GM18867 (cell line): ENCODE data around the gene MPO.
A peak's percentile ranks its signal among the peaks of the same experiment; 100 is the strongest.

ENCODE experiments used
- ATAC-seq: cut with Tn5 transposase; IDR thresholded peaks from one replicate; pipeline ENCODE4 v1.9.1; 2021; ENCODE audit warnings: mild to moderate bottlenecking, moderate library complexity; ENCODE audit not compliant: unreplicated experiment

Gene MPO

DNA sequence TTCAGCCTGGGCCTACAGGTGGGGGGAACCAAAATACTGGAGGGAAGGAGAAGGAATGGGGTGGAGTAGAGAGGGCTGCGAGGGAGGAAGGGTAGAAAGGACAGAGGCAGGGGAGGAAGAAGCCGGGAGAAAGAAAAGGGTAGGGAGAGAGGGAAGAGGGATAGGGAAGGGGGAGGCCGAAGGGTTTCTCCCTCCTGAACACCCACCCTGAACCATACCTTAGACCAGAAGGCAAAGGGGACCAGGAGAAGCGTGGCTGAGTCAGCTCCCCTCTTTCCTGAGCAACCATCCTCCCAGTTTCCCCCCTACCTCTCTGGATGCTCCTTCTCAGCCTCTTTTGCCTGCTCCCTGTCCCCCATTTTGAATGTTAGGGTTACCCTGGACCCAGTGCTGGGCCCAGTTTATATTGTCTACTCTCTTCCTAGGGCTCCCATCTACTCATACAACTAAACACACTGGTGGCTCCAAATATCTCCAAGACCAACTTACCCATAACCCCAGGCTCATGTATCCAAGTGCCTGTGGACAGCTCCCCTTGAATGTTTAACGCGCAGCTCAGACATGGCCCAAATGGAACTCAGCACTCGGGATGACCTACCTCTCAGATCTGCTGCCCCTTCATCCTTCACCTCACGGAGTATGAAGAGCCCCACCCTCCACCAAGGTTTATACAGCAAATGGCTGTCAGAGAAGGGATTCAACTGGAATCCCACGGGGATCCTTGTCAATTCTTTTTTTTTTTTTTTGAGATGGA is 40.0 kb upstream of the MPO start:
- no peak for ATAC-seq

DNA sequence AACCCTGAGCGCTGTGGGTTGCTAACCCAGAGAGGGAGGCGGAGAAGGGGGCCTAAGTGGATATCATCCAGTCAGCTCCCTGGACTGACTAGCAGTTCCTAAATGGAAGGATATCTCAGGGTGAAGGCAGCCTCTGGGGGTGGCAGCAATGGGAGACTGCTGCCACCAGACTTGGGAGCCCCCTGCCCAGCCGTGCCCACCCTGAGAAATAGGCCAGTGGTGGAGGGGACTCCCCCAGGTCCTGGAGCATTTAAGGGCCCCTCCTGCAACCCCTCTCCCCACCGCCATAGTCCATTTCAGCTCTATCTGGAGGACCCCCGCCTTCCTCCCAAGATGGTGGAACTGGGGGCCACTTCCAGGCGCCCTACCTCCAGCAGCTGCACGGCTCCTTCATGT is 39.4 kb upstream of the MPO start:
- no peak for ATAC-seq

DNA sequence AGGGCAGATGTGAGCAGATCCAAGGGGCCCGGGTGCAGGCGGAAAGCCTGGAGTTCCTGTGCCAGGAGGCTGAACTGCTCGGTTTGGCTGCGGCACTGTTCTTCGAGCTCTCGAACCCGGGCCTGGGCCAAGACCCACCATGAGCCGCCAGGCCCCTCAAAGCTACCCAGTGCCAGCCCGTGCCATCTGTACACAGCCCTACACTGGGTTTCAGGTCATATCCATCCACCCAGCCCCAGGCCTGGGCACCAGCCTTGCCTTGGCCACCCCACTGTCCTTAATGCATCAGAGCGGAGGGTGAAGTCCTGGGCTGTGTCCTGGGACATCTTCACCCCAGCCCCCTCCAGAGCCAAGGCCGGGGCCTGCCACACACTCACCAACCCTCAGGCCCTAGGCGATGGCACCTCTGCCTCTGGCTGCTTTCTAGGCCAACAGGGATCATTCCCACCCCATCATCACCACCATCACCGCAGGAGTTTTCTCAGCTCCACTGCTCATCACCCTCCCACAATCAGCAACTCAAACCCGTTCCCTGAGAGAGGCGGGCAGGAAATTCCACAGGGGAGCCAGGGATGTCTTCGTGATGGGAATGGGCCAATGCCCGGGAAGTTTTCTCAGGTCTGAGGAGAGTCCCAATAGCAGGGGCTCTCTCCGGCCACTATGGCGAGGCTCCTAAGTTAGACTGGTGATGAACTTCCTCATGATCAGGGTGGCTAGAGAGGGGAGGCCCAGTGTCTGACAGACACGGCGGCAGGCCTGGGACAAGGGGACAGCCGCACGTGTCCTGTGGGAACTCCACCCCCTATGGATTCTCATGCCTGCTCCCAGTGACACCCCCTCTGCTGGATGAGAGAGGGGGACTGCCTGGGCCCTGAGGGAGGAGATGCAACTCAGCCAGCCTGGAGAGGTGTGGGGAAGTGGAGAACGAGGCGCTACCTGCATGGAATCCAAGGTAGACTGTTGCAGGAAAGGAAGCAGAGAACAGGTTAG is 38.7 kb upstream of the MPO start:
- no peak for ATAC-seq

DNA sequence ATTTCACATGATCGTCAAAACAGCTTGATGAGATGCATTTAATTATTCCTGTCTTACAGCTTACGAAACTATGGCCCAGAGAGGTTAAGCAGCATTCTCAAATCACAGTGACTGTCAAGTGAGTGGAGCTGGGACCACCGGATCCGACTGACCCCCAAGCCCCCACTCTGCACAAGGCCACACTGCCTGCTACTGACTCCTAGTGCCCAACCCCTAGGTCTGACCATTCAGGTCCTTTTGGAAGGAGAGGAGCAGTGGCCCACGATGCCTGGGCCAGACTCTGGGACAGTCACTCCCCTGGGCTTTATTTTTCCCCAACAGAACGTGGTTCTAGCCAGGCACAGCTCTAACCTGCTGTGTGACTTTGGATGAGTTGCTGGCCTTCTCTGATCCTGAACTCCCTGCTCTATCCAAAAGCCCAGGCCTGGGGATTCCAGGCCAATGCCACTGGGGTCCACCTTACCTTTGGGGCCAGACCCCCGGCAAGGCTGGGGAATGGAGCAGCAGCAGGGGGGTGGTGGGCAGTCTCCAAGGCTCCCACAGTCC is 38.0 kb upstream of the MPO start:
- no peak for ATAC-seq

DNA sequence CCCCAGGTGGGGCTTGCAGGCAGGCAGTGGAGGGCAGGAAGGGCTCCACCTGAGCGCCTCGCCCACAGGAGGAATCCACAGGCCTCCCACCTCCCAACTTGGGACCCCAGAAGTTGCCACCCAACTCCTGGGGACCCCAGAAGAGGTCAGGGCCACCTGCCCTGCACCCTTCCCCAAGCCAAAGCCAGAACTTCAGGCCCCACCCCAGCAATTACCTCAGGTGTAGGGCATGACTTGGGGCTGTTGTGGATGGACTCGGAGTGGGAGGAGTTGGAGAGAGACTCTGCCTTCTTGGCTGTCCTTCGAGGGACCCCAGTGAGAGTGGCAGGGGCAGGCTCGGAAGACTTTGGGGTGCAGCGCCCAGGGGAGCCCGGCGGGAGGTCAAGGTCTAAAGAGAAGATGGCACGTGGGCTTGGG is 37.3 kb upstream of the MPO start:
- no peak for ATAC-seq

DNA sequence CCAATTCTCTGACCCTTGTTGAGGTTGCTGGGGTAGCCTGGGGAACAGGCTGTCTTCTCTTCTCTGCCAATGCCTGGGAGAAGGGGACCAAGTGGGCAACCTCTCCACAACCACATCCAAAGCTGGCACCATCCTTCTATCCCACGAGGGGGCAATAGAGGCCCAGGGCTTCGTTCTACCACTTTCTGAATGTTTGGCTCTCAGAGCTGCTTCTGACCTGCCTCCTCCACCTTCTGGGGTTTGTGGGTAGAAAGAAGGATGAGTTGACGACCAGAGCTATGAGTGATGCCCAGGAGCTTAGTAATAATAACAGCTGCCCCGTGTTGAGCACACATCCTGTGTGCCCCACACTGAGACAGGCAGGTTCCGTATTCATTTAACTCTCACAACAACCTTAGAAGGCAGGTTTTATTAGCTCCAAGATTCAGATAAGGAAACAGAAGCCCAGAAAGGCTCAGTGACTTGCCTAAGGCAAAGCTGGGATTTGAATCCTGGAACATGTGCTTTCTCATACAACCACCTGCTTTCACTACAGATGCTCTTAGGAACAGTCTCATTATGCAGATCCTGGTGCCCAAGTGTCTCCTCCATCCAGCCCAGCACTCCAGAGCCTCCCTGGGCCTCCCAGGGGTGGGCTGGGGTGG is 36.8 kb upstream of the MPO start:
- ATAC-seq = peak; percentile 77

DNA sequence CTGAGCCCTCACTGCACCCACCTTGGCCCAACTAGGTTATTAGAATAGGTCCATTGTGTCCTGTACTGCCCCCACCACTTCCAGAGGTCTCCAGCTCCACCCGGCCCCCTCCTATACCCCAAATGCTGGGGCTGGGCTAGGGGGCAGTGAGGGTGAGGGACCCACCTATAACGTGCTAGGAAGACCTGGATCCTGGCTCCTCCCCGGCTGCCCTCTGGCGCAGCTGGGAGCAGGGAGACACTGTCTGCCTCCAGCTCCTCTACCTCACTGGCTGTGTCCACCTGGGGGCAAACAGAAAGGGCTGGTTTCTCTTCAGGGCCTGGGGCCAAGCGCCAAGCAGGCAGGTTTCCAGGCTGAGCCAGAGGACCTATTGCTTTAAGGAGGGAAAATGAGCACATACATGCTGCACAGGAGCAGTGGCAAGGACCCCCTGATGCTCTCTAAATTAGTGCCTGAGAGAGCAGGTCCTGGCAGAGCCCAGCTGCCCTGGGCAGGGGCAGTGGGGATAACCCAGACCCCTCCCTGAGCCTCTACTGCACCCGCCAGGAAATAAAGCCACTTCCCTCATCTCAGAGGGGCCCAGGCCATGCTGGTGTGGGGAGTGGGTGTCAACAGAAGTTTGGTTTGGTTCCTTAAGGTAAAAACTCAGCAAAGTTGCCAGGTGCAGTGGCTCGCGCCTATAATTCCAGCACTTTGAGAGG is 35.7 kb upstream of the MPO start:
- ATAC-seq = no peak

DNA sequence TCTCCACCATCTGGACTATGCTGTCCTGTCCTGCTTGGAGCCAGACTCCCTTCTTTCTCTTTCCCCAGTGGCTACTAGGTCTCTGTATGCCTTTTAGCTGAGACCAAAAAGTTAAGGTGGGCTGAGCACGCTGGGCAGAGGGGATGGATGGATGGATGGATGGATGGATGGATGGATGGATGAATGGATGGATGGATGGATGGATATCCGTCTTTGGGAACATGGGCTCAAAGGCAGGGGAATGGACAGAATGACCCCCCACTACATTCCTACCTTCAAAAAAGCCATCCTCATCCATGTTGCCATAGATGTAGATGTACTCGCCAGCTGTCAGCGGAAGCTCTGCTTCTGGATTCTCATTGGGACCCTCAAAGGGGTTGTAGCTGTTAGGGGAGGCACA is 35.0 kb upstream of the MPO start:
- ATAC-seq = no peak

DNA sequence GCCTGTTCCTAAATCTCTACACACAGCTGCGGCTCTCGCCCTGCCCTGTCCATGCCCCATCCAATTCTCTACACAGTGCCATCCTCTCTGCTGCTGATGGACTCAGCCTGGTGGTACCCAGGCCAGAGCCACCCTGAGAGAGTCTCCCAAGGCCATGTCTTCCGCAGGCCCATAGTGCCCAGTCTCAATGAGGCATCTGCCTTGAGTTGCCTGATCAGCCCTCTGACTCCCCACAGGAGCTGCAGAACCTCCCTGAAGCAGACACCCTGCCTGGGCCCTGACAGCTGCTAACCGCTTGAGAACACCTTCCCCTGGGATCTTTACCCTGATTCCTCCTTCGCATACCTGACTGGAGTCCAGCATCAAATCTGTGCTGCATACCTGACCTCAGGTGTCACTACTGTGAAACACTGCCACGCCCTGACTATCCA is 34.6 kb upstream of the MPO start:
- ATAC-seq = no peak

DNA sequence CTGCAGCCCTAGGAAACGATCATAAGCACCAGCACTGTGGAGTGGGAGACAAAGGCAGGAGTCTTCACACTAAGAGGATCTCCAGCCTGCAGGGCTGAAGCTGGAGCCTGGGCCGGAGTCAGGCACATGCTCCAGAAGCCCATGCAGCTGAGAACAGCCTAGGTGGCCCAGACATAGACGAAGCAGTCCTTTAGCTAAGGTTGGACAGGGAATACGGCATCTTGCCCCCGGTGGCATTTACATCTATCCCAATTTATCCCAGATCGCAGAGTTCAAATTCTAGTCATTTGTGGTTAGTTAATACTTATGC is 33.9 kb upstream of the MPO start:
- no peak for ATAC-seq

DNA sequence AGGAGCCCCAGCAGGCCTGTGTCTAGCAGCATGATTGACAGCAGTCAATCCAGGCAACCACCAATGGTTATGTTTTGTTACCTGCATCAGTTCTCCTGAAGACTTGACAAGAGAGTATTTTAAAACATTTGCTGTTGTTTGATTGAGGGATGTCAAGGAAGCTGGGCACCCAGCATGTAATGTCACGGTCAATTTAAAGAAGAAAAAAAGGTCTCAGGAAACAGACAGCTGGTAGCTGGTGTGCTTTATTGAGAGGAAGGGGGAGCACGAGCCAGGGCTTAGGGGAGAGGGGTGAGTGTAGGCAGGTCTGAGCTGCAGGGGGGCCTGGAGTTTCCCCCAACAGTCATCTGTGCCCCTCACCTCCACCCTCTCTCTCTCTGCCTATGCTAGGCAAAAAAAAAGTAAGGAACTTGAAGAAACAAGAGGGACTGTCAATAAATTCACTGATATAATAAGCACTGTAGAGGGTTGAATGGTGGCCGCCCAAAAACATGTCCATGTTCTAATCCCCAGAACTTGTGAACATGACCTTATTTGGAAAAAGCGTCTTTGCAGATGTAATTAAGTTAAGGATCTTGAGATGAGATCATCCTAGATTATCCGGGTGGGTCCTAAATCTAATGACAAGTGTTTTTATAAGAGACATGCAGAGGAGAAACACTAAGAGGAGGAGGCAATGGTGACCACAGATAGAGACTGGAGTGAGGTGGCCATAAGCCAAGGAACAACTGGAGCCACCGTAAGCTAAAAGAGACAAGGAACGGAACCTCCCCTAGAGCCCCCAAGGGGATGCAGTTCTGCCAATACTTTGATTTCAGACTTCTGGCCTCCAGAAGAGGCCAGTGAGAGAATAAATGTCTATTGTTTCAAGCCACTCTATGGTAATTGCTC is 33.3 kb upstream of the MPO start:
- no peak for ATAC-seq

DNA sequence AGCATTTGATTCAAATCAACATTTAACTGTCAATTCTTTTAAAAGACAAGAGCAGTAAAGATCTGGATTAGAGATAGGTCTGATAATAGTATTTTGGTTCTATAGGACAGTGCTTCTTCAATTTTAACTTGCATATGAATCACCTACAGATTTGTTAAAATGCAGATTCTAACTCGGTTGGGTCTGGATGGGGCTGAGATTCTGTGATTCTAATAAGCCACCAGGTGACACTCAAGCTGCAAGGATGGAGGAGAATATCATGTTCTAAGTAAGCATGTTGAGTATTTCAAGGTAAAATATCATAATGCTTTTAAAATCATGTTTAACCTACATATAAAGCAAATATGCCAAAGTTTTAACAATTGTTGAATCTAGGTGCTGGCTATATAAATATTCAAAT is 32.1 kb upstream of the MPO start:
- ATAC-seq = no peak

DNA sequence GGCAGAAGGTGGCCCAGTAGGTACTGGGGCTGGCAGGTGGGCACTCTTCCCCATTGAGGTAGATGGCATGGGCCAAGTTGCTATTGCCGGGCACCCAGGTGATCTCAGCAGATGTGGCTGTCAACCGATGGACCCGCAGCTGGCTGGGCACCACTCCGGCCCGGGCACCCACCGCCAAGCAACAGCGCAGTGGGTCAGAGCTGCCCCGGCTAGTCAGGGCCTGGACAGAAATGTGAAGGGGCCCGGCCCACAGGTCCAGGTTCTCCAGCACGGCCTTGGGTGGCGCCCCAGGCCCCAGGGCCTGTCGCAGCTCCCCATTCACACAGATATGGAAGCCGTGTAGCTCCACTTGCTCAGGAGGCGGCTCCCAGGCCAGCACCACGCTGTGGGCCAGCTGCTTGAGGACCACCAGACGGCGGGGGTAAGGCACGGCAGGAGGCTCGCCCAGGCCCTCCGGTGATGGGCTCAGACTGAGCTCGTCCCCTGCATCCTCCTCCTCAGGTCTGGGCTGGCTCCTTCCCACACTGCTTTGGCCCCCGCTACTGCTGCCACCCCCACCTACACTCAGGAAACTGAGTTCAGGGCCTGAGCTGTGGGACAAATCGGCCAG is 31.4 kb upstream of the MPO start:
- no peak for ATAC-seq

DNA sequence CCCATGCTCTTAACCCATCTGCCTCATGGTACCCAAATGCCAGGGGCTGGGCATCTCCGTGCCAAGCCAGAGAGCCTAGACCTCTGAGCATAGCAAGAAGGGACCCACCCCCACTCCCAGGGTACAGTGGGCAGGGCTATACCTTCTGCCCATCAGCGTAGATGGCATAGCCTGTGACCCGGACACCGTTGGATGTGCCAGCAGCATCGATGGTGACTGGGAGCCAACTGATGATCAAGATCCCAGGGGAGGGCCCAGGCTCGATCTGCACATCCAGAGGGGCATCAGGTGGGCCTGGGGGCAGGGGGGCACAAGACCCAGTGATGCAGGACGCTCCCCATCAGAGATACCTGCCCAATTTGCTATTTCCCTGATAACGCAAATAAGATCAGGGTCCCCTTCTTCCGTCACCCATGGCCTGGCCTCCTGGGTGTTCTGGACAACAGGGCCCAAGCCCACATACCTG is 30.7 kb upstream of the MPO start:
- ATAC-seq = no peak

DNA sequence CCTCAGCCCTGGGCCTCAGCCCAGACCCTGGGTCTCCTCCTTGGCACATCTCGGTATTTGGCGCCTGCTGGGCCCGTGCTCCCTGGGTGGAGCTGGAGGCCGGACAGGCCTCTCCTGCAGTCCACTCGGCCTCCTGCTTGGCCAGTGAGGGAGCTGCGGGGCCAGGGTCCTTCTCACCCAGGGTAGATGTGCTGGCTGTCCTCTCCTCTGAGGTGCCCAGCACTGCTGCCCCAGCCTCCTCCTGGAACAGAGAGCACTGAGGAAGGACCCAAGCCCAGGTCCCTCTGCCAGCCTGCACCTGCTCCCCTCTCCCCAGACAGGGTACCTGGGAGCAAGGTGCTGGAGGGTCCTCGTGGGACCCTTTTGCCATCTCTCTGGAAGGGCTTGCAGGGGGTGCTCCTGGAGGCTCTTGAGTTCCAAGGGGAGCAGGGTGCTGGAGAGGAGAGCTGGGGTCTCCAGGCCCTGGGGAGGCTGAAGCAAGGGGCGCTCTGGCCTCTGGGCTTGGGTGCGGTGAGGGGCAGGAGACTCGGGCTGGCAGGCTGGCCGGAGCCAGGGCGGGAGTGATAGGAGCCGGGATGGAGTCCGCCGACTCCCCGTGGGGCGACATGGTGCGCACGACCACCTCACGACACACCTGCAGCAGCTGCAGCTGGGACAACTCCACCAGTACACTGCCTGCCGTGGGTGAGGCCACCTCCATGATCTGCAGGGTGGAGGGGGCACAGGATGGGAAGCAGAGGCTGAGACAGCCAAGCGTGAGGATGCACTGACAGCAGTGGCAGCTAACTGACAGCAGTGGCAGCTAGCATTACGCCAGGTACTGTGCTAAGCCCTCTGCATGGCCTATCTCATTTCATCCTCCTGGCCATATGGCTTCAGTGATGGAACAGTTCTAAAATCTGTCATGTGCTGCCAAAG is 30.0 kb upstream of the MPO start:
- ATAC-seq = no peak

DNA sequence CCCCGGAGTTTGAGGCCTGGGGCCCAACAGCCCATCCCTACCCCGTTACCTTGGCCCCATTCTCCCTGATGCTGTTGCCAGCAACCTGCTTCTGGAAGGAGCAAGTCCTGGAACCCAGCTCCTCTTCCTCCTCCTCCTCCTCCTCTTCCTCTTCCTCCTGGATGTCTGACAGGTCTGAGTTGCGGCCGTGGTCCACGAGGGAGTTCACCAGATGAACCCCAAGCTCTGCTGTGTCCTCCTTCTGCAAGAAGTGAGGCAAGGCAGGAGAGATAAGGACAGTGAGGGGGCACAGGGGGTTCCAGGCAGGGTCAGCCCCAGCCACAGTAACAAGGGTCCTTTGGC is 29.2 kb upstream of the MPO start:
- no peak for ATAC-seq

DNA sequence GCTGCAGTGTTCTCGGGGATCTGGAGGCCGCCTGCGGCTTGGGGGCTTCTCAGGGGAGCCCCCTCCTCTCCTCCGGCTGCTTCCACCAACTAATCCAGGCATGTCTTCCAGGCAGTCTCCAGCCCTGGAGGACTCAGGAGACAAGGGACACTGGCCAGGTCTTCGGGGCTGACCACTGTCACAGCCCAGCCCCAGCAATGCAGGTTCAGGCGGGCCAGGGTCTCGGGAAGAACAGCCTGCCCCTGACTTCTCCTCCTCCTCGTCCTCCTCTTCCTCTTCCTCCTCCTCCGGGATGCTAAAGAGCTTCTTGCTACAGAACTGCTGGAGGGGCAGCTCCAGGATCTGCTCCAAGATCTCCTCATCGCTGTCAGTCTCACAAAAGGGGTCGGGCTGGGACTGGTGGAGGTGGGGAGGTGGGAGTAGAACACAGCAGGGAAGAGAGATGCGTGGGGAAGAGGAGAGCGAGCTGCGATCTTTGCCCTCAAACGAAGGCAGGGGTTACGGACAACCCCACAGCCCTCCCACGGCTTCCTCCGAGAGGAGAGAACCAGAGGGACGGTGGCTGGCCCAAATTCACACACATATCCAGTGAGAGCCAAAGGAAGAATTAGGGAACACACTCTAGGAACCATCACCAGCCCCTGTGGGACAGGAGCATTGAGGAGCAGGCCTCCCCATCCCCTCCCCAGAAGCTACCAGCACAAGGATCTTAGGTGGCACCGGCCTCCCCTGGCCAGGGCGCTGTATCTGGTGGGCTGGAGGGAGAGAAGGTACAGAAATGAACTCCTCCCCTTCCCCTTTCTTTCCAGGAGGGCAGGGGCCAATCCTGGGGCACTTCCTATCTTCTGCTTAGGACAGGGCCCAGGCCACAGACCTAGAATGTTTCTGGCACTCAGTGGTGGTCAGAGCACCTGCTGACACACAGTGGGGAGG is 28.5 kb upstream of the MPO start:
- no peak for ATAC-seq
